ENCODE results near the gene COX8A.

The COX8A gene

DNA sequence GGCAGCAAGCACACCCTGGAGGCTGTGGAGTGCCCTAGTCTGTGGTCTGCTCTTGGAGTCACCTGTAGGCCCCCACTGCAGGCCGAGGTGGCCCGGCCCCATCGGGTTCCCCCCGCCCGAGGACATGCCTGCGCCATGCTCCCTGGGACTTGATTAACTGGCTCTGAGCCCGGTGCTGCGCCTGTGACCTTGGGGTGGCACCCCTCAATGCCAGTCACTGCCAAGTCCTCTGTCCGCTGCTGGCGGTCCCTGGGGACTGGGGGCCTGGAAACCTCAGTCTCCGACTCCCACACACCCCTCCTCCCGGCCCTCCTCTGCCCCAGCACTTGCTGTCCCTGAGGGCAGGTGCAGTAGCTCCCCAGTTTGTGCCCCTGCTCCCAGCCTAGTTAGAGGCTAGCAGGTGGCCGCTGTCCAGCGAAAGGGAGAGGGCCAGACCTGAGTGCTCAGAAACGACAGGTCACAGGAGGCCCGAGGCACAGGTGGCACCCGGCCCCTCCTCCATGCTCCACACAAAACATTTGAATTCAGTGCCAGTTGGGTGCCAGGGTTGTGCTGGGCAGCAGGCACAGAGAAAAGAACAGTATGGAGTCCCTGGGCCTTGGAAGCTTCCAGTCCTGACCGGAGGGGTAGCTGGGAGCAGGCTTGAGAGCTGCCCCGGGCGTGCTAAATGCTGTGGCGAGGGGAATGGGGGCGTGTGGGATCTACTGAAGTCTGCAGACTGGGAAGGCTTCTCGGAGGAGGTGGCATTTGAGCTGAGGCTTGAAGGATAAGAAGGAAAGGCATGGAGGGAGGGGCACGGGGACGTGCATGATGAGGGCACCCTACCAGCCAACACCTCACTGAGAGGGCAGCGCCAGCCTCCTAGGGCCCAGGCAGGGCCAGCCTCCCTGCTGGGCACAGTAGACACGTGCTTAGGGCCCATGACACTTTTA, 45.0 kb downstream of the COX8A start:
- DNase-seq (ENCODE audit: low read depth in 2 of 2): no peak

DNA sequence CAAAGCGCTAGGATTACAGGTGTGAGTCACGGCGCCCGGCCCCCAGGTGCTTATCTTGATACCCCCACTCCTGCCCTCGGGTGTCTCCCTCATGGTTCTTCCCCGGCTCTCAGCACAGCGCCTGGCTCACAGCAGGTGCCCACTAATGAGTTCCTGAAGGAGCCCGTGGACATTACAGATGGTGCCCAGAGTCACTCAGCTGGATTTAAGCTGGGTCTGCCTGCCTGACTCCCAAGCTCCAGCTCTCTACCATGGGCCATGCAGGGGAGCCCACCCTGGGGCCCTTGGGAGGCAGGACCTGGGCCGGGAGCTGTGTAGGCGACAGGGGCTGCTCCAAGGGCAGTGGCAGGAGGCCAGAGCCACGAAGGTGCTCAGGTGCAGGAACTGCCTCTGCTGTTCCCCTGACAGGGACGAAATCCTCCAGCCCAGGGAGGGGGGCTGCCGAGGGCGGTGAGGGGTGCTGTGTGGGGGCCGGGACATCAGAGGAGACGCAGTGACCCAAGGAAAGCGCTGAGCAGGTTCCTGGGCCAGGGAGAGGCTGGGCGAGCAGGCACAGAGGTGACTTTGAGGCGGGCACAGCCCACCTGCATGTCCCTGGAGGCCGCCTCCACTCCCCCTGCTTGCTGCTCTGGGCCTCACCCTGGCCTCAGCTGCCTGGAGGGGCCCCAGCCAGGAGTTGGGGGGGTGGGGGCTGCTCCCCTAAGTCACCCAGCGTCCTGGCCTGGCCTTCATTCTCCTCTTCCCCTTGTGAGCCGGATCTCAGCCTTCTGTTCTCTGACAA, 46.7 kb downstream of the COX8A start:
- DNase-seq (ENCODE audit: low read depth in 2 of 2): no peak

DNA sequence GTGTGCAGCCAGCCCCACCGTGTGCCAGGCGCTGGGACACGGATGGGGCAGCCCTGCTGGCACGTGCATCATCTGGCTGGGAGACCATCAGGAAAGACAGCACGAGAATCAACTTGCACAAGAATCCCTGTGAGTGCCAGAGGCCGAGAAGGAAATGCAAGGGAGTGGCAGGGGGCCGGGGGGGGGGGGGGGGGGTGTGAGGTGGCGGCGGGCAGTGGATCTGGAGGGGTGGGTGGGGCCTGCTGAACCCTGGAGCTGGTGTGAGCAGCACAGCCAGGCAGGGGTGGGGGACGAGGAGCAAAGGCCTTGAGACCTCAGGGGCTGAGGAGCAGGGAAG, 47.3 kb downstream of the COX8A start:
- no peak for DNase-seq (ENCODE audit: low read depth in 2 of 2)

DNA sequence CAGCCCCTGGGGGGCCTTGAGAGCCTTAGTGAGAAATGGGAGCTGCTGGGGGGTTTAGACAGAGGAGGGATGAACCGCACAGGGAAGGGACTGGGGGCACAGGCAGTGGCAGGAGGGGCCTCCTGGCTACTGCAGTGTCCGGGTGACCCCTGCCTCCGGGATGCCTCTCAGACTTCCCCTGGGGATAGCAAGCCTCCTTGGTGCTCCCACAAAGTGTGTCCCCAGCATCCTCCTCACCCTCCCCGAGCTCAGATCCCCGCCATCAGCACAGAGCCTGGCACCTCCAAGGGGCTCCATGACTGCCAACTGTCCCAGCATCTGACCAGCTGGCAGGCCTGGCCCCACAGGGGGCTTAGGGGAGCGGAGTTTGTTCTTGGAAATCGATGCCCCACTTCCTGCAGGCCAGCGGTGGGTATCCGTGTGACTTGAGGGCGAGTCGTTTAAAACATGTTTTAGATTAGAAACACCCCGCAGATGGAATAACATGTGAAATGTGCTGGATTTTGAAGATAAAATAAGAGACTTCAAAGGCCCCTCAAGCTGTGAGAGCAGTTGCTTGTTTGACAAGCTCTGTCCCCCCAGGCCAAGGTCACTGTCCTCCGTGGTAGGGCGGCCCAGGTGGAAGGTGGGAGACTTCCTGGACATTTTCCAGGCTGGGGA, 47.8 kb downstream of the COX8A start:
- DNase-seq (ENCODE audit: low read depth in 2 of 2): no peak

DNA sequence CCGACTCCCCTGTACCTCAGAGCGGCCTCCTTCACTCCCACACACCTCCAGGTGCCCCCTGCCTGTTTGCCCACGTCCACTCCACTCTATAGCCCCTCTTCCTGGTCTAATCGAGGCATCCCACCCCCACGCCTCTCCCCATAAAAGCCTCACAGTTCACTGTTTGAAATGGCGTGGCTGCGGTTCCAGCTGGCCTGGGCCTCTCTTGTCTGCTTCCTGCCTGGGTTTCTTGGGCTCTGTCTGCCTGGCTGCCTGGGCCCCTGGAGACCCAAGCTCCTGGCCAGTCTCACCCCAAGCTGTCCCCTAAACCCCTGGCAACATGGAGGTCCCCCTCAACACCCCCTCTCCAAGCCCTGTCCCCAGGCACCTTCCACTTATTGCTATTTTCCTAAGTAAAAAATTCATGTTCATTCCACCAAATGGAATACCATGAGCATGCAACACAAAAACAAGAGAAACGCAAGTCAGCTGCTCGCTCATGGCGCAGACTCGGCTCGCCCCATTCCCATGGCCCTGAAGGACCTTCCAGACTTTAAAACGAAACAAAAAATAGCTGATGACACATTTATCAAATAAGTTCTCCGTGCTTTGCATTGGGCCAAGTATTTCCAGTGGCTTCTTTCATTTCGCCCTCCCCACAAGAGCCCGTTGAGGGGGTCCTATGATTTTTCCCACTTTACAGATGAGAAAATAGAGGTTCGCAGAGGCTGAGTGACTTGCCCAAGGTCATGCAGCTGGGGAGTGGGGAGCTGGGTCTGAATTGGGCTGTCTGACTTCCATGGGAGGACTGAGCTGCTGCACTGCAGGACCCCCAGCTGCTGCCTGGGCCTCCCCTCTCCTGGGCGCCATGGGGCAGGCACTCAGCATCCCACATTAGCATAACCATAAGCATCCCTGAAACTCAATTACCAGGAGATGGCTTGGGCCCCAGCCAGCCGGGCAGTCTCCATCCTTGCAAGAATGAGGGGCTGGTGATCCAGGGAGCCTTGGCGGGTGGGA, 49.6 kb downstream of the COX8A start:
- DNase-seq (ENCODE audit: low read depth in 2 of 2): no peak

DNA sequence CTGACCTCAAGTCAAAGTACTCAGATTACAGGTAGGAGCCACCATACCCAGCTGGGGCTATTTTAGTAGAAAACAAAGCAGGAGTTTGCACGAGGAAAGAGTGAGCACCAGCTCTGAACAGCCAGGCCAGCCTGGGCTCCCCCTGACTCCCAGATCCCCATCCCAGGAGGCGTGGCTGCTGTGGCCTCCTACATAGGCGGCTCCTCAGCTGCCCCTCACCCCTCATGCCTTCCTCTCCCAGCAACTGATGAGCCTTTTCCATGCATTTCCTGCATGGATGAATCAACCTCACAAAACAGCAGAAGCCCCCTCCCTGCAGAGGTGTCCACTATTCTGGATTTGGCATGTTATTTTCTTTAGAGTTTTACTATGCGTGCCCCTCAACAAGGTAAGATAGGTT, 50.8 kb downstream of the COX8A start:
- DNase-seq (ENCODE audit: low read depth in 2 of 2): no peak
